HPDE6-E6E7 (cell line): ENCODE measurements around the gene ZNF121.
"Not testable (repeated sequence)": the region's sequence is repeated elsewhere in the genome, so short reads cannot be mapped to it uniquely, and the experiment has no call there.

Source experiments
- DNase-seq: peaks from one replicate; pipeline ENCODE4 v3.0.0; 2011; ENCODE audit warnings: missing footprints; ENCODE audit errors: extremely low spot score

The ZNF121 gene

GRCh38 chr19:9584073-9584833 is at the start of gene ZNF121:
Gene ZNF121, minus strand, starts transcription at chr19:9584504. Its CDS starts 16,407 bp downstream, at chr19:9568097.
- DNase-seq = peak; percentile 71

- DNase-seq = no peak
These were observed 43.6 kb upstream of the ZNF121 start for GRCh38 chr19:9627856-9628255.

- DNase-seq = peak; percentile 26
These were observed 38.2 kb upstream of the ZNF121 start for GRCh38 chr19:9622531-9622930.

GRCh38 chr19:9621156-9622037 is 37.1 kb upstream of the ZNF121 start, which contains the start of gene ZNF561:
Gene ZNF561, minus strand, starts transcription at chr19:9621232. Its CDS starts 1,776 bp downstream, at chr19:9619456.
- peak; percentile 66 for DNase-seq

GRCh38 chr19:9620842-9621155 is 36.5 kb upstream of the ZNF121 start:
- no peak for DNase-seq

- no peak for DNase-seq
These were observed 31.5 kb upstream of the ZNF121 start for GRCh38 chr19:9615844-9616243.

GRCh38 chr19:9610484-9611113 is 26.3 kb upstream of the ZNF121 start:
- no peak for DNase-seq

GRCh38 chr19:9608912-9609311 is 24.6 kb upstream of the ZNF121 start:
- no peak for DNase-seq

- DNase-seq = peak; percentile 73
These were observed 12.7 kb upstream of the ZNF121 start for GRCh38 chr19:9597027-9597426.

GRCh38 chr19:9586764-9587163 is 2.5 kb upstream of the ZNF121 start:
- no peak for DNase-seq

- not testable (repeated sequence) for DNase-seq
These were observed 2.1 kb downstream of the ZNF121 start for GRCh38 chr19:9582081-9582725.

GRCh38 chr19:9580728-9581127 is 3.6 kb downstream of the ZNF121 start:
- DNase-seq = no peak

- no peak for DNase-seq
These were observed 14.0 kb downstream of the ZNF121 start for GRCh38 chr19:9570255-9570654.

GRCh38 chr19:9566729-9567128 is 17.6 kb downstream of the ZNF121 start:
- DNase-seq = no peak

- no peak for DNase-seq
These were observed 18.2 kb downstream of the ZNF121 start for GRCh38 chr19:9565900-9566705.

GRCh38 chr19:9552536-9553274 is 31.6 kb downstream of the ZNF121 start:
- no peak for DNase-seq

GRCh38 chr19:9547870-9548269 is 36.4 kb downstream of the ZNF121 start:
- no peak for DNase-seq

GRCh38 chr19:9541281-9541680 is 43.0 kb downstream of the ZNF121 start:
- DNase-seq = not testable (repeated sequence)

GRCh38 chr19:9539921-9540320 is 44.4 kb downstream of the ZNF121 start:
- DNase-seq = not testable (repeated sequence)

- DNase-seq = not testable (repeated sequence)
These were observed 45.1 kb downstream of the ZNF121 start for GRCh38 chr19:9539201-9539600.
